HepG2 (cell line): ENCODE results near the gene TNFSF12. TPM values are rescaled to one million over a fixed set of nuclear protein-coding genes. Genes with fewer than 3 reads are reported as not detected.

Source experiments
- HOXA5 ChIP-seq: sonication (generic); formaldehyde crosslinking; IDR thresholded peaks from 2 replicates; pipeline ENCODE4 v1.4.0; 2020; ENCODE audit warnings: missing genetic modification reagents
- JDP2 ChIP-seq: sonication (generic); formaldehyde crosslinking; IDR thresholded peaks from 2 replicates; pipeline ENCODE4 v1.8.1; 2022; ENCODE audit warnings: missing genetic modification reagents, borderline replicate concordance
- KLF6 ChIP-seq: IDR thresholded peaks from 2 replicates; pipeline ENCODE4 v1.8.0; 2016; ENCODE audit warnings: missing biosample characterization, missing genetic modification reagents
- MXD4 ChIP-seq: IDR thresholded peaks from 2 replicates; pipeline ENCODE4 v1.6.1; 2016; ENCODE audit warnings: mild to moderate bottlenecking, missing biosample characterization, missing genetic modification reagents
- SRSF9 ChIP-seq: fragments of 200-400 bp; formaldehyde crosslinking; IDR thresholded peaks from 2 replicates; pipeline ENCODE4 v1.6.1; 2018; ENCODE audit warnings: borderline replicate concordance, mild to moderate bottlenecking, low read depth, low read length; ENCODE audit not compliant: insufficient read depth, poor library complexity, severe bottlenecking
- TBP ChIP-seq: sonication (generic); formaldehyde crosslinking; IDR thresholded peaks from 2 replicates; pipeline ENCODE4 v1.5.0; 2020; ENCODE audit warnings: missing genetic modification reagents
- U2AF1 ChIP-seq: fragments of 200-400 bp; formaldehyde crosslinking; optimal IDR thresholded peaks from 2 replicates; pipeline ENCODE3; 2017; ENCODE audit warnings: mild to moderate bottlenecking, low read depth, low read length
- ZBTB21 ChIP-seq: sonication (generic); formaldehyde crosslinking; IDR thresholded peaks from 2 replicates; pipeline ENCODE4 v1.4.0; 2020; ENCODE audit warnings: missing genetic modification reagents
- ZNF234 ChIP-seq: sonication (generic); formaldehyde crosslinking; conservative IDR thresholded peaks from 2 replicates; pipeline ENCODE4 v1.5.1; 2020; ENCODE audit warnings: mild to moderate bottlenecking, missing genetic modification reagents
- ZNF33B ChIP-seq: sonication (generic); formaldehyde crosslinking; IDR thresholded peaks from 2 replicates; pipeline ENCODE4 v1.5.1; 2020; ENCODE audit warnings: mild to moderate bottlenecking, missing genetic modification reagents
- ZNF777 ChIP-seq: sonication (generic); formaldehyde crosslinking; IDR thresholded peaks from 2 replicates; pipeline ENCODE4 v1.4.0; 2020; ENCODE audit warnings: missing genetic modification reagents
- polyA plus RNA-seq, 8 experiments: library from polyadenylated mRNA; depleted of rRNA in 3 of 8; stranded (reverse) in 7 of 8; unstranded in 1 of 8; fragments of >200 nt; fragmentation: Illumina TruSeq in 4 of 8; extraction: Trizol in 4 of 8; gene quantifications; 2 replicates each; pipeline versions ENCODE4 v1.2.1 to v1.2.3, GENCODE V29; 2011 to 2016; ENCODE audit warnings: low read depth in 4 of 8, missing spikeins in 1 of 8, mixed read lengths in 1 of 8; ENCODE audit not compliant: insufficient read depth in 1 of 8
- total RNA-seq, 5 experiments: library from RNA; depleted of rRNA; stranded (reverse); fragments of >200 nt; fragmentation: Illumina TruSeq; extraction: Trizol; gene quantifications; 2 replicates each; pipeline ENCODE4 v1.2.3, GENCODE V29; 2016; ENCODE audit warnings: low read depth in 1 of 5
- TF ChIP-seq, protein P1 (sequence below): sonication (generic); formaldehyde crosslinking; IDR thresholded peaks from 2 replicates; pipeline ENCODE4 v1.5.0; 2020; ENCODE audit warnings: mild to moderate bottlenecking, missing genetic modification reagents
- TF ChIP-seq, protein P2 (sequence below): sonication (generic); formaldehyde crosslinking; IDR thresholded peaks from 2 replicates; pipeline ENCODE4 v1.8.0; 2022; ENCODE audit warnings: mild to moderate bottlenecking, missing genetic modification reagents, moderate library complexity
- TF ChIP-seq, protein P3 (sequence below): sonication (generic); formaldehyde crosslinking; IDR thresholded peaks from 2 replicates; pipeline ENCODE4 v1.4.0; 2020; ENCODE audit warnings: missing genetic modification reagents, borderline replicate concordance
- TF ChIP-seq, protein P4 (sequence below): sonication (generic); formaldehyde crosslinking; IDR thresholded peaks from 2 replicates; pipeline ENCODE4 v1.5.1; 2020; ENCODE audit warnings: missing genetic modification reagents, mild to moderate bottlenecking, borderline replicate concordance
- TF ChIP-seq, protein P5 (sequence below): sonication (generic); formaldehyde crosslinking; IDR thresholded peaks from 2 replicates; pipeline ENCODE4 v1.4.0; 2020; ENCODE audit warnings: mild to moderate bottlenecking, missing genetic modification reagents
- TF ChIP-seq, protein P6 (sequence below): sonication (generic); formaldehyde crosslinking; conservative IDR thresholded peaks from 2 replicates; pipeline ENCODE4 v1.8.0; 2022; ENCODE audit warnings: missing genetic modification reagents

The TNFSF12 gene
- total and polyA plus RNA-seq, 2 of the 13 experiments (the other 11 are each of a cell fraction or from before 2014, with no cell fraction given) = 0.93 to 7.2 TPM

DNA sequence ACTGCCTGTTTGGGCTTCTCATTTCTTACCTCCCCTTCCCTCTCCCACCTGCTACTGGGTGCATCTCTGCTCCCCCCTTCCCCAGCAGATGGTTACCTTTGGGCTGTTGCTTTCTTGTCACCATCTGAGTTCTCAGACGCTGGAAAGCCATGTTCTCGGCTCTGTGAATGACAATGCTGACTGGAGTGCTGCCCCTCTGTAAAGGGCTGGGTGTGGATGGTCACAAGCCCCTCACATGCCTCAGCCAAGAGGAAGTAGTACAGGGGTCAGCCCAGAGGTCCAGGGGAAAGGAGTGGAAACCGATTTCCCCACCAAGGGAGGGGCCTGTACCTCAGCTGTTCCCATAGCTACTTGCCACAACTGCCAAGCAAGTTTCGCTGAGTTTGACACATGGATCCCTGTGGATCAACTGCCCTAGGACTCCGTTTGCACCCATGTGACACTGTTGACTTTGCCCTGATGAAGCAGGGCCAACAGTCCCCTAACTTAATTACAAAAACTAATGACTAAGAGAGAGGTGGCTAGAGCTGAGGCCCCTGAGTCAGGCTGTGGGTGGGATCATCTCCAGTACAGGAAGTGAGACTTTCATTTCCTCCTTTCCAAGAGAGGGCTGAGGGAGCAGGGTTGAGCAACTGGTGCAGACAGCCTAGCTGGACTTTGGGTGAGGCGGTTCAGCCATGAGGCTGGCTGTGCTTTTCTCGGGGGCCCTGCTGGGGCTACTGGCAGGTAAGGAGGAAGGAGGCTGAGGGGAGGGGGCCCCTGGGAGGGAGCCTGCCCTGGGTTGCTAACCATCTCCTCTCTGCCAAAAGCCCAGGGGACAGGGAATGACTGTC, 30.4 kb downstream of the TNFSF12 start, which contains the start of gene CD68 (continued):
- TF ChIP-seq, protein P1, sequence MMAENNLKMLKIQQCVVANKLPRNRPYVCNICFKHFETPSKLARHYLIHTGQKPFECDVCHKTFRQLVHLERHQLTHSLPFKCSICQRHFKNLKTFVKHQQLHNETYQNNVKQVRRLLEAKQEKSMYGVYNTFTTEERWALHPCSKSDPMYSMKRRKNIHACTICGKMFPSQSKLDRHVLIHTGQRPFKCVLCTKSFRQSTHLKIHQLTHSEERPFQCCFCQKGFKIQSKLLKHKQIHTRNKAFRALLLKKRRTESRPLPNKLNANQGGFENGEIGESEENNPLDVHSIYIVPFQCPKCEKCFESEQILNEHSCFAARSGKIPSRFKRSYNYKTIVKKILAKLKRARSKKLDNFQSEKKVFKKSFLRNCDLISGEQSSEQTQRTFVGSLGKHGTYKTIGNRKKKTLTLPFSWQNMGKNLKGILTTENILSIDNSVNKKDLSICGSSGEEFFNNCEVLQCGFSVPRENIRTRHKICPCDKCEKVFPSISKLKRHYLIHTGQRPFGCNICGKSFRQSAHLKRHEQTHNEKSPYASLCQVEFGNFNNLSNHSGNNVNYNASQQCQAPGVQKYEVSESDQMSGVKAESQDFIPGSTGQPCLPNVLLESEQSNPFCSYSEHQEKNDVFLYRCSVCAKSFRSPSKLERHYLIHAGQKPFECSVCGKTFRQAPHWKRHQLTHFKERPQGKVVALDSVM (CRISPR knock-in tag) = peak; percentile 52; the same call in 1 of the 2 replicates
- TF ChIP-seq, protein P2, sequence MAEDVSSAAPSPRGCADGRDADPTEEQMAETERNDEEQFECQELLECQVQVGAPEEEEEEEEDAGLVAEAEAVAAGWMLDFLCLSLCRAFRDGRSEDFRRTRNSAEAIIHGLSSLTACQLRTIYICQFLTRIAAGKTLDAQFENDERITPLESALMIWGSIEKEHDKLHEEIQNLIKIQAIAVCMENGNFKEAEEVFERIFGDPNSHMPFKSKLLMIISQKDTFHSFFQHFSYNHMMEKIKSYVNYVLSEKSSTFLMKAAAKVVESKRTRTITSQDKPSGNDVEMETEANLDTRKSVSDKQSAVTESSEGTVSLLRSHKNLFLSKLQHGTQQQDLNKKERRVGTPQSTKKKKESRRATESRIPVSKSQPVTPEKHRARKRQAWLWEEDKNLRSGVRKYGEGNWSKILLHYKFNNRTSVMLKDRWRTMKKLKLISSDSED (CRISPR knock-in tag) = no peak
- TF ChIP-seq, protein P3, sequence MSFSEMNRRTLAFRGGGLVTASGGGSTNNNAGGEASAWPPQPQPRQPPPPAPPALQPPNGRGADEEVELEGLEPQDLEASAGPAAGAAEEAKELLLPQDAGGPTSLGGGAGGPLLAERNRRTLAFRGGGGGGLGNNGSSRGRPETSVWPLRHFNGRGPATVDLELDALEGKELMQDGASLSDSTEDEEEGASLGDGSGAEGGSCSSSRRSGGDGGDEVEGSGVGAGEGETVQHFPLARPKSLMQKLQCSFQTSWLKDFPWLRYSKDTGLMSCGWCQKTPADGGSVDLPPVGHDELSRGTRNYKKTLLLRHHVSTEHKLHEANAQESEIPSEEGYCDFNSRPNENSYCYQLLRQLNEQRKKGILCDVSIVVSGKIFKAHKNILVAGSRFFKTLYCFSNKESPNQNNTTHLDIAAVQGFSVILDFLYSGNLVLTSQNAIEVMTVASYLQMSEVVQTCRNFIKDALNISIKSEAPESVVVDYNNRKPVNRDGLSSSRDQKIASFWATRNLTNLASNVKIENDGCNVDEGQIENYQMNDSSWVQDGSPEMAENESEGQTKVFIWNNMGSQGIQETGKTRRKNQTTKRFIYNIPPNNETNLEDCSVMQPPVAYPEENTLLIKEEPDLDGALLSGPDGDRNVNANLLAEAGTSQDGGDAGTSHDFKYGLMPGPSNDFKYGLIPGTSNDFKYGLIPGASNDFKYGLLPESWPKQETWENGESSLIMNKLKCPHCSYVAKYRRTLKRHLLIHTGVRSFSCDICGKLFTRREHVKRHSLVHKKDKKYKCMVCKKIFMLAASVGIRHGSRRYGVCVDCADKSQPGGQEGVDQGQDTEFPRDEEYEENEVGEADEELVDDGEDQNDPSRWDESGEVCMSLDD = peak; percentile 29; the same call in 1 of the 2 replicates
- TF ChIP-seq KLF6 (CRISPR knock-in tag) (peak; percentile 56; the same call in 1 of the 2 replicates), ZNF234 (no peak), TBP (CRISPR knock-in tag) (0 out of 2 replicates have a peak, but pooled peaks have one; percentile 26), ZNF777 (CRISPR knock-in tag) (no peak; the same call in 1 of the 2 replicates), MXD4 (CRISPR knock-in tag) (peak; percentile 70; the same call in 1 of the 2 replicates), U2AF1 (no peak), JDP2 (CRISPR knock-in tag) (no peak), HOXA5 (CRISPR knock-in tag) (no peak; the same call in 1 of the 2 replicates), ZNF33B (peak; percentile 65; the same call in 1 of the 2 replicates), ZBTB21 (peak; percentile 41; the same call in 1 of the 2 replicates), SRSF9 (no peak)
- TF ChIP-seq, protein P4, sequence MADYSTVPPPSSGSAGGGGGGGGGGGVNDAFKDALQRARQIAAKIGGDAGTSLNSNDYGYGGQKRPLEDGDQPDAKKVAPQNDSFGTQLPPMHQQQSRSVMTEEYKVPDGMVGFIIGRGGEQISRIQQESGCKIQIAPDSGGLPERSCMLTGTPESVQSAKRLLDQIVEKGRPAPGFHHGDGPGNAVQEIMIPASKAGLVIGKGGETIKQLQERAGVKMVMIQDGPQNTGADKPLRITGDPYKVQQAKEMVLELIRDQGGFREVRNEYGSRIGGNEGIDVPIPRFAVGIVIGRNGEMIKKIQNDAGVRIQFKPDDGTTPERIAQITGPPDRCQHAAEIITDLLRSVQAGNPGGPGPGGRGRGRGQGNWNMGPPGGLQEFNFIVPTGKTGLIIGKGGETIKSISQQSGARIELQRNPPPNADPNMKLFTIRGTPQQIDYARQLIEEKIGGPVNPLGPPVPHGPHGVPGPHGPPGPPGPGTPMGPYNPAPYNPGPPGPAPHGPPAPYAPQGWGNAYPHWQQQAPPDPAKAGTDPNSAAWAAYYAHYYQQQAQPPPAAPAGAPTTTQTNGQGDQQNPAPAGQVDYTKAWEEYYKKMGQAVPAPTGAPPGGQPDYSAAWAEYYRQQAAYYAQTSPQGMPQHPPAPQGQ = peak; percentile 83; the same call in 1 of the 2 replicates
- TF ChIP-seq, protein P5, sequence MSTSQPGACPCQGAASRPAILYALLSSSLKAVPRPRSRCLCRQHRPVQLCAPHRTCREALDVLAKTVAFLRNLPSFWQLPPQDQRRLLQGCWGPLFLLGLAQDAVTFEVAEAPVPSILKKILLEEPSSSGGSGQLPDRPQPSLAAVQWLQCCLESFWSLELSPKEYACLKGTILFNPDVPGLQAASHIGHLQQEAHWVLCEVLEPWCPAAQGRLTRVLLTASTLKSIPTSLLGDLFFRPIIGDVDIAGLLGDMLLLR = peak; percentile 61; the same call in 1 of the 2 replicates
- TF ChIP-seq, protein P6, sequence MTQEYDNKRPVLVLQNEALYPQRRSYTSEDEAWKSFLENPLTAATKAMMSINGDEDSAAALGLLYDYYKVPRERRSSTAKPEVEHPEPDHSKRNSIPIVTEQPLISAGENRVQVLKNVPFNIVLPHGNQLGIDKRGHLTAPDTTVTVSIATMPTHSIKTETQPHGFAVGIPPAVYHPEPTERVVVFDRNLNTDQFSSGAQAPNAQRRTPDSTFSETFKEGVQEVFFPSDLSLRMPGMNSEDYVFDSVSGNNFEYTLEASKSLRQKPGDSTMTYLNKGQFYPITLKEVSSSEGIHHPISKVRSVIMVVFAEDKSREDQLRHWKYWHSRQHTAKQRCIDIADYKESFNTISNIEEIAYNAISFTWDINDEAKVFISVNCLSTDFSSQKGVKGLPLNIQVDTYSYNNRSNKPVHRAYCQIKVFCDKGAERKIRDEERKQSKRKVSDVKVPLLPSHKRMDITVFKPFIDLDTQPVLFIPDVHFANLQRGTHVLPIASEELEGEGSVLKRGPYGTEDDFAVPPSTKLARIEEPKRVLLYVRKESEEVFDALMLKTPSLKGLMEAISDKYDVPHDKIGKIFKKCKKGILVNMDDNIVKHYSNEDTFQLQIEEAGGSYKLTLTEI = no peak
